A673 (cell line): ENCODE data around the gene SENP5.

ENCODE experiments used
- EZH2 ChIP-seq: fragments of 200-600 bp; sonication (generic); IDR thresholded peaks from 2 replicates; pipeline ENCODE4 v1.6.1; 2017; ENCODE audit warnings: borderline replicate concordance, low read depth, mild to moderate bottlenecking, mixed read lengths, antibody characterized with exemption, low read length; ENCODE audit not compliant: poor library complexity, severe bottlenecking
- TF ChIP-seq, protein P1 (sequence below): fragments of 300-800, 200-600 bp; sonication (generic); conservative IDR thresholded peaks from 2 replicates; pipeline ENCODE4 v1.5.1; 2017; ENCODE audit warnings: low read depth, mild to moderate bottlenecking, antibody characterized with exemption, low read length, moderate library complexity, mixed read lengths

GRCh38 chr3:196969134-196969659, 101.5 kb downstream of the SENP5 start:
- no peak for TF ChIP-seq EZH2
- TF ChIP-seq, protein P1, sequence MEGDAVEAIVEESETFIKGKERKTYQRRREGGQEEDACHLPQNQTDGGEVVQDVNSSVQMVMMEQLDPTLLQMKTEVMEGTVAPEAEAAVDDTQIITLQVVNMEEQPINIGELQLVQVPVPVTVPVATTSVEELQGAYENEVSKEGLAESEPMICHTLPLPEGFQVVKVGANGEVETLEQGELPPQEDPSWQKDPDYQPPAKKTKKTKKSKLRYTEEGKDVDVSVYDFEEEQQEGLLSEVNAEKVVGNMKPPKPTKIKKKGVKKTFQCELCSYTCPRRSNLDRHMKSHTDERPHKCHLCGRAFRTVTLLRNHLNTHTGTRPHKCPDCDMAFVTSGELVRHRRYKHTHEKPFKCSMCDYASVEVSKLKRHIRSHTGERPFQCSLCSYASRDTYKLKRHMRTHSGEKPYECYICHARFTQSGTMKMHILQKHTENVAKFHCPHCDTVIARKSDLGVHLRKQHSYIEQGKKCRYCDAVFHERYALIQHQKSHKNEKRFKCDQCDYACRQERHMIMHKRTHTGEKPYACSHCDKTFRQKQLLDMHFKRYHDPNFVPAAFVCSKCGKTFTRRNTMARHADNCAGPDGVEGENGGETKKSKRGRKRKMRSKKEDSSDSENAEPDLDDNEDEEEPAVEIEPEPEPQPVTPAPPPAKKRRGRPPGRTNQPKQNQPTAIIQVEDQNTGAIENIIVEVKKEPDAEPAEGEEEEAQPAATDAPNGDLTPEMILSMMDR: no peak
